ENCODE measurements around the gene ACE.

ACE gene

DNA sequence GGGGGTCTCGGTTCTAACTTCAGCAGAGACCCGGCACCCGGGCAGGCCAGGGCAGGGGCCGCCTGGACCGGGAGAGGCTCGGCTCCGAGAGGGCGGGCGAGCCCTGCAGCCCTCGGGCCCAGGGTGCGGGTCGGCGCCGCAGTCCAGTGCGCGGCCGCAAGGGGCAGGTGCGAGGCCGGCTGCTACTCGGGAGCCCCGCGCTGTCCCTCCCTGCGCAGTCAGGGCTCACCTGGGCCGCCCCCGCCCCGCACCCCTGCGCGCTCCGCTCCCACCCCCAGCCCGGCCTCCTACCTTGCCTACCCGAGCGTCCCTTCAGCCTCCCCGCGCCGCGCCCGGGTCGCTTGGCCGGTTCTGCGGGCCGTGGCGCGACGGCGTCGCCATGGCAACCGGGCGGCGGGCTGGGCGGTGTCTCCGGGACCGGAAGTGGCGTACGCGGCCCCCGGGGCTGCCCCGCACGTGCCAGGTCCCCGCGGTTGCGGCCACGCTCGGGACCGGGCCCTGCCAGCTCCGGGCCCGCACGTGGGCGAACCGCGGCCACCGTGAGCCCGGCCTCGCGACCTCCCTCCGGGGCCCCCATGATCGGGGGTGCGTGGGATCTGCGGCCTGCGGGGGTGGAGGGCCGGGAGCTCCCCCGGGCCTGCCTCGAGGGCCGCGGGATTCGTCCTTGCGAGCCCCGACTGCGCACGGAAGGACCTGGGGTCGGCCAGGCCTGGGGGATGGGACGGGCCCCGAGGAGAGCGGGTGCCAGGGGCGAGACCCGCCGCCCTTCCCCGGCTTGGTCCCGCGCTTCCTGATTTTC lies 30.7 kb upstream of the ACE start, which contains the start of gene CYB561:
CYB561 (minus strand) TSS at position 353 of the 799 bp plus-strand sequence. CDS start 8,759 bp downstream, outside the sequence.
- peak within 1 kb of the TSS; percentile 42 for H3K27ac ChIP-seq
- no peaks in the 10 kb centered on the region for H3K36me3 ChIP-seq (replicated peaks)
- H3K27me3 ChIP-seq (replicated peaks): no peaks in the 10 kb centered on the region
- H3K4me3 ChIP-seq (ENCODE audit: low read depth, low read length): peak within 1 kb of the TSS; percentile 53
- TF ChIP-seq, protein P1, sequence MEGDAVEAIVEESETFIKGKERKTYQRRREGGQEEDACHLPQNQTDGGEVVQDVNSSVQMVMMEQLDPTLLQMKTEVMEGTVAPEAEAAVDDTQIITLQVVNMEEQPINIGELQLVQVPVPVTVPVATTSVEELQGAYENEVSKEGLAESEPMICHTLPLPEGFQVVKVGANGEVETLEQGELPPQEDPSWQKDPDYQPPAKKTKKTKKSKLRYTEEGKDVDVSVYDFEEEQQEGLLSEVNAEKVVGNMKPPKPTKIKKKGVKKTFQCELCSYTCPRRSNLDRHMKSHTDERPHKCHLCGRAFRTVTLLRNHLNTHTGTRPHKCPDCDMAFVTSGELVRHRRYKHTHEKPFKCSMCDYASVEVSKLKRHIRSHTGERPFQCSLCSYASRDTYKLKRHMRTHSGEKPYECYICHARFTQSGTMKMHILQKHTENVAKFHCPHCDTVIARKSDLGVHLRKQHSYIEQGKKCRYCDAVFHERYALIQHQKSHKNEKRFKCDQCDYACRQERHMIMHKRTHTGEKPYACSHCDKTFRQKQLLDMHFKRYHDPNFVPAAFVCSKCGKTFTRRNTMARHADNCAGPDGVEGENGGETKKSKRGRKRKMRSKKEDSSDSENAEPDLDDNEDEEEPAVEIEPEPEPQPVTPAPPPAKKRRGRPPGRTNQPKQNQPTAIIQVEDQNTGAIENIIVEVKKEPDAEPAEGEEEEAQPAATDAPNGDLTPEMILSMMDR (IDR thresholded peaks at IDR 0.05; ENCODE audit: low read depth, low read length, missing control alignments): peak; percentile 39
- no peak for DNase-seq
- in situ Hi-C loops (cut with HindIII; ENCODE audit: low pct_ligation_motif_present, low sequenced_read_pairs): no loop called here

DNA sequence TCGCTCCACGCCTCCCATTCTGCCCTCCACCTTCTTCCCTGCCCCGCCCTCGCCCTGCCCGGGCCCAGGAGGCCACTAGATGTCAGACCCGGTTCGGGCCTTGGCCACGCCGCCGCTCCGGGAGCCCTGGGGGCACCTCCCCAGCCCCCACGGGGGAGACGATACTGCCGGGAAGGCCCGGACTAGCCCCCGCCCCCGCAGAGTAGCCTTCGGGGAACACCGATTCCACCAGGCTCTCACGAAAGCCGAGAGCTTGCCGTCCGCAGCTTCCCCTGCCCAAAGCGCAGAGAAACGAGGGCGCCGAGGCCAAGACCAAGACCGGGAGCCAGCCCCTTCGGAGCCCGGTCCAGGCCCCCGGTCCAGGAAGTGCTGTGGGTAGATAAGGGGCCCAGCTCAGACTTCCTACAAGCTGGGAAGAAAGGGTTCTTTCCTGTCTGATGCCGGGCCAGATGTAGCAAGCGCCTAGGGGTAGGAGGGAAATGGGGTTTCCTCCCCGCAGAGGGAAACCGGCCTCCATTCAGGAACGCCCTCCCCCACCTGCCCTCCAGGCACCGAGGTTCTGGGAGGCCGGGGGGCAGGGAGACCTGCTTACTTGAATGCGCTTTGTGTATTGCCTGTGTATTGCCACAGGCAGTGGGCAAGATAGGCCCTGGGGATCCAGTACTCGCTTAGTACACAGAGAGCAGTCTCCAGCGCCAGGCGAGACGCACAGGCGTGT lies 29.9 kb upstream of the ACE start:
- no peaks in the 10 kb centered on the region for H3K36me3 ChIP-seq (replicated peaks)
- no peak for DNase-seq
- in situ Hi-C loops (cut with HindIII; ENCODE audit: low pct_ligation_motif_present, low sequenced_read_pairs): no loop called here
- peak overlapping the region; percentile 53 for H3K4me3 ChIP-seq (ENCODE audit: low read depth, low read length)
- peak overlapping the region; percentile 42 for H3K27ac ChIP-seq
- TF ChIP-seq, protein P1 (IDR thresholded peaks at IDR 0.05; ENCODE audit: low read depth, low read length, missing control alignments): peak; percentile 18
- H3K27me3 ChIP-seq (replicated peaks): no peaks in the 10 kb centered on the region

DNA sequence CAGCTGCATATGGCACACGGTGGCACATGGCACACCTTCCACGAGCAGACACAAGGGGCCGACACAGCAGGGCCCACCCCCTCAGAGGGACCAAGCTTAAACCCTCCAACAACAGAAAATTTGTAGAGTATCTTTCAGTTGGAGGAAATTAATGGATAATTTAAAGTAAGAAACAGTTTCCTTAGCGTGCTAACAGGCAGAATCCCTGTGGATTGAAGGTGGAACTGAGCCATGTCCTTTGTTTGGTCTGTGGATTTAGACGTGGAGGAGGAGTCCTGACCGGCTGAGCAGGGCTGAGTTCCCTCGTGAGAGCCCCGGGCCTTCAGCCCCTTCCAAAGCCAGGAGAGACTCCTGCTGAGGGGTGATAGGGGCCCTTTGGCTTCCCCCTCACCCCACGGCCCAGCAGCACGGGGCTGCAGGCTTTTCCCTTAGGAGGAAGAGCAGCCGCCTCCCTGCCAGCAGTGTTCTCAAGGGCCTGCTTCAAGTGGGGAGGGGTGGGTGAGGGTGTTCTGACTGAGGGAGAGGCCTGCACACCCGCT lies 29.3 kb upstream of the ACE start:
- TF ChIP-seq, protein P1 (IDR thresholded peaks at IDR 0.05; ENCODE audit: low read depth, low read length, missing control alignments): no peak
- no peaks in the 10 kb centered on the region for H3K27me3 ChIP-seq (replicated peaks)
- DNase-seq: no peak
- H3K27ac ChIP-seq: no peak overlapping the region
- in situ Hi-C loops (cut with HindIII; ENCODE audit: low pct_ligation_motif_present, low sequenced_read_pairs): no loop called here
- no peak overlapping the region for H3K4me3 ChIP-seq (ENCODE audit: low read depth, low read length)
- no peaks in the 10 kb centered on the region for H3K36me3 ChIP-seq (replicated peaks)

DNA sequence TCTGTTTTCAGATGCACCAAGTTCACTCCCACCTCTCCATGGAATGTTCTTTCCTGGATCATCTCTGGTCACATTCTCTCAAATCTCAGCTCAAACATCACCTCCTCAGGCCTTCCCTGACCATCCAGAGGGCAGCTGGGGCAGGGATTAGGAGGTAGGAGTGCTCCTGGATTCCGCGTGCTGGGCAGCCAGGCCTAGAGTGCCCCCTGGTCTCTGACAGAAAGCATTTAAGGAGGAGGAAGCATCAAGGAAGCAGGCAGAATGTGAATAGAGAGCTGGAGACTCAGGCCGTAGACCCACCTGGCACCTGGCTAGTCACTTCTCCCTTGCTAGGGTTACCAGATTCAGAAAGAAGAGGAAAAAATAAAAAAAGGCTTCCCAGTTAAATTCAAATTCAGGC lies 28.2 kb upstream of the ACE start:
- no peak overlapping the region for H3K27ac ChIP-seq
- in situ Hi-C loops (cut with HindIII; ENCODE audit: low pct_ligation_motif_present, low sequenced_read_pairs): no loop called here
- no peaks in the 10 kb centered on the region for H3K27me3 ChIP-seq (replicated peaks)

DNA sequence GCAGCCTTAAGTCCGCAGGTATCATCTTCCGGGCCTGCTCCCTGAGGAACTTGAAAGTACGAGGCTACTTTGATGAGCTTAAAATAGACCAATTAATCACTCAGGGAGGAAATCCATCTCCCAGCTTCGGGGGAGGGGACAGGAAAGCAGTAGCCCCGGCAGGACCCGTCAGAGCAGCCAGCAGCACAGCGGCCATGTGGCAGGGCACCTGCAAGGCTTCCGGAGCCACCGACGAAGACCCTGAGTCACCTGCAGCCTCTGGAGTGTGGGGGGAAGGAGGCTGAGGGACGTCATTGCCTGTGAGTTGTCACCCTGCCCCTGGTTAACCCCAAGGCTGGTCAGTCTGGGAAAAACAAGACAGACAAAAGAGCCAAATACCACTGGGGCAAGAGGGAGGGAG lies 26.3 kb upstream of the ACE start:
- DNase-seq: no peak
- no peaks in the 10 kb centered on the region for H3K36me3 ChIP-seq (replicated peaks)
- no peaks in the 10 kb centered on the region for H3K27me3 ChIP-seq (replicated peaks)
- H3K27ac ChIP-seq: no peak overlapping the region
- in situ Hi-C loops (cut with HindIII; ENCODE audit: low pct_ligation_motif_present, low sequenced_read_pairs): no loop called here
- TF ChIP-seq, protein P1 (IDR thresholded peaks at IDR 0.05; ENCODE audit: low read depth, low read length, missing control alignments): no peak
- H3K4me3 ChIP-seq (ENCODE audit: low read depth, low read length): no peak overlapping the region

More for the DNA sequence above, 28.2 kb upstream of the ACE start:
- no peaks in the 10 kb centered on the region for H3K36me3 ChIP-seq (replicated peaks)
- TF ChIP-seq, protein P1 (IDR thresholded peaks at IDR 0.05; ENCODE audit: low read depth, low read length, missing control alignments): no peak
- H3K4me3 ChIP-seq (ENCODE audit: low read depth, low read length): no peak overlapping the region
- DNase-seq: no peak

Measured in brain microvascular endothelial cell (primary cell).